ENCODE measurements around the gene YWHAQ.
A peak's percentile ranks its signal among the peaks of the same experiment; 100 is the strongest.

YWHAQ gene

GRCh38 chr2:9630736-9631552, at the start of gene YWHAQ:
Gene YWHAQ (minus strand): TSS chr2:9630997. CDS start chr2:9630452, 545 bp downstream.
- peak; percentile 97 for DNase-seq

GRCh38 chr2:9680082-9680481, 49.3 kb upstream of the YWHAQ start:
- DNase-seq = no peak

GRCh38 chr2:9679218-9679617, 48.4 kb upstream of the YWHAQ start:
- DNase-seq = no peak

- DNase-seq = no peak
These were observed 47.7 kb upstream of the YWHAQ start for GRCh38 chr2:9678544-9678943.

- DNase-seq = no peak
These were observed 44.9 kb upstream of the YWHAQ start for GRCh38 chr2:9675415-9676351.

- DNase-seq = no peak
These were observed 44.2 kb upstream of the YWHAQ start for GRCh38 chr2:9674891-9675414.

GRCh38 chr2:9673914-9674481, 43.2 kb upstream of the YWHAQ start:
- no peak for DNase-seq

GRCh38 chr2:9668687-9669345, 38.0 kb upstream of the YWHAQ start:
- no peak for DNase-seq

GRCh38 chr2:9667826-9668225, 37.0 kb upstream of the YWHAQ start:
- DNase-seq = no peak

GRCh38 chr2:9666306-9666705, 35.5 kb upstream of the YWHAQ start:
- DNase-seq = no peak

GRCh38 chr2:9665898-9666297, 35.1 kb upstream of the YWHAQ start:
- no peak for DNase-seq

- DNase-seq = no peak
These were observed 33.6 kb upstream of the YWHAQ start for GRCh38 chr2:9664365-9664764.

- DNase-seq = no peak
These were observed 32.4 kb upstream of the YWHAQ start for GRCh38 chr2:9663008-9663879.

GRCh38 chr2:9661261-9661660, 30.5 kb upstream of the YWHAQ start:
- DNase-seq = no peak

GRCh38 chr2:9660781-9661180, 30.0 kb upstream of the YWHAQ start:
- no peak for DNase-seq

- no peak for DNase-seq
These were observed 29.4 kb upstream of the YWHAQ start for GRCh38 chr2:9660154-9660553.

GRCh38 chr2:9658972-9659371, 28.2 kb upstream of the YWHAQ start:
- no peak for DNase-seq

- DNase-seq = no peak
These were observed 26.9 kb upstream of the YWHAQ start for GRCh38 chr2:9657731-9658130.

GRCh38 chr2:9657083-9657482, 26.3 kb upstream of the YWHAQ start:
- no peak for DNase-seq

- DNase-seq = peak; percentile 76
These were observed 25.5 kb upstream of the YWHAQ start for GRCh38 chr2:9656270-9656766.

Data from activated CD8-positive, alpha-beta memory T cell treated with anti-CD3 and anti-CD28 coated beads, Interleukin-2, amount 50 U/mL, for 48 hours (primary cell).